DND-41 (cell line): ENCODE measurements around the gene DCBLD2.

Experiments
- CTCF ChIP-seq: IDR thresholded peaks from 2 replicates; pipeline ENCODE4 v1.5.1; 2012; ENCODE audit warnings: borderline replicate concordance, low read length, moderate library complexity, mild to moderate bottlenecking; ENCODE audit not compliant: poor library complexity, severe bottlenecking; ENCODE audit errors: extremely low read depth
- EZH2 ChIP-seq: IDR thresholded peaks from 3 replicates; pipeline ENCODE4 v1.6.1; 2012; ENCODE audit warnings: borderline replicate concordance, low read depth, mild to moderate bottlenecking, moderate library complexity, low read length, inconsistent platforms; ENCODE audit not compliant: severe bottlenecking

GRCh38 chr3:98886525-98886924 is 15.0 kb downstream of the DCBLD2 start:
- no peak for TF ChIP-seq CTCF
- TF ChIP-seq EZH2 = no peak
